Heart left ventricle (tissue), 16 donors: ENCODE measurements around the gene MEF2B. TPM values are rescaled to one million over a fixed set of nuclear protein-coding genes. Genes with fewer than 3 reads are reported as not detected.

ENCODE experiments used
- ATAC-seq, 4 donors: fragments of 200-7000 bp; cut with Tn5 transposase; one replicate each; pipeline ENCODE4 v1.9.1; 2020 to 2022; ENCODE audit warnings: moderate library complexity in 4 of 4, mild to moderate bottlenecking in 3 of 4, moderate number of reproducible peaks in 1 of 4
- DNase-seq, 5 donors: peaks; one replicate each; pipeline ENCODE4 v3.0.0-alpha.2; 2020
- H3K27ac ChIP-seq, 12 donors: fragments of 200-600 bp; sonication (generic) in 4 of 12; one replicate each; pipeline versions ENCODE4 v1.5.0 to v1.8.0; 2016 to 2022; ENCODE audit warnings: mild to moderate bottlenecking in 2 of 12
- H3K27me3 ChIP-seq, 9 donors: fragments of 200-600 bp; sonication (generic) in 2 of 9; one replicate each; pipeline versions ENCODE4 v1.5.1 to v1.8.0; 2016 to 2022; ENCODE audit warnings: mild to moderate bottlenecking in 3 of 9
- H3K36me3 ChIP-seq, 9 donors: fragments of 200-600 bp; sonication (generic) in 2 of 9; one replicate each; pipeline versions ENCODE4 v1.5.0 to v1.8.0; 2018 to 2022; ENCODE audit warnings: mild to moderate bottlenecking in 2 of 9
- H3K4me1 ChIP-seq, 12 donors: fragments of 200-600 bp; sonication (generic) in 4 of 12; one replicate each; pipeline versions ENCODE4 v1.5.0 to v1.8.0; 2016 to 2022; ENCODE audit warnings: mild to moderate bottlenecking in 3 of 12
- H3K4me3 ChIP-seq, 12 donors: fragments of 200-600 bp; sonication (generic) in 4 of 12; one replicate each; pipeline versions ENCODE4 v1.5.0 to v1.8.0; 2017 to 2022; ENCODE audit warnings: mild to moderate bottlenecking in 9 of 12, moderate library complexity in 4 of 12
- H3K9me3 ChIP-seq, 12 donors: fragments of 200-600 bp; sonication (generic) in 4 of 12; one replicate each; pipeline versions ENCODE4 v1.5.0 to v1.8.0; 2016 to 2022; ENCODE audit warnings: mild to moderate bottlenecking in 1 of 12
- POLR2A ChIP-seq, 2 donors: fragments of 450-650 bp; IDR thresholded peaks; one replicate each; pipeline ENCODE4 v1.6.1; 2017; ENCODE audit warnings: antibody characterized with exemption in 2 of 2, mild to moderate bottlenecking in 2 of 2, moderate library complexity in 2 of 2
- WGBS, 4 donors: extraction: QIAGEN DNeasy Blood & Tissue Kit in 2 of 4; methylation state at CpG; one replicate each; pipeline versions ENCODE4 v1.1.5 to v1.1.7; 2013 to 2018; 5-methylcytosine and 5-hydroxymethylcytosine counted together
- intact Hi-C, 10 donors: fragments of 100-400 bp; cut with DNase I; formaldehyde crosslinking; loops; one replicate each; pipeline versions ENCODE4 v1.11.1 to v1.14.2; 2022
- polyA plus RNA-seq, 2 donors: library from polyadenylated mRNA; stranded (reverse); fragments of 200-250 nt; gene quantifications; one replicate each; pipeline ENCODE4 v1.2.3, GENCODE V29; 2013
- total RNA-seq, 9 donors: library from RNA; depleted of rRNA in 2 of 9; stranded (reverse); fragments of >200 nt in 2 of 9; fragmentation: NEBNext Ultra II Directional in 3 of 9; extraction: Animal tissue kit (Norgen Biotek cat#: 25700) in 3 of 9; gene quantifications; one replicate each; pipeline versions ENCODE4 v1.1.0 to v1.2.4, GENCODE V29; 2016 to 2023
- TF ChIP-seq, protein P1 (sequence below), 12 donors: fragments of 200-600 bp; sonication (generic) in 4 of 12; IDR thresholded peaks; one replicate each; pipeline versions ENCODE4 v1.5.0 to v1.8.0; 2018 to 2022; ENCODE audit warnings: antibody characterized with exemption in 12 of 12, mild to moderate bottlenecking in 5 of 12
- donor health status: ischemic (EF 13 %, LVEDD 7.1; RV severe dilation, severe dysfunction).
- donor health status: healthy with polysubstance abuse.
- donor health status: DM: no; HTN: yes; CAD: no.
- donor health status: DM: no; HTN: no; CAD: no.
- donor health status: ischemic (EF 25% LVEDD 6.9; RV normal size, moderate dysfunction).
- donor health status: ischemic (EF 25% LVEDD 5.7; RV mildly dilated, moderate dysfunction).
- donor health status: healthy.
- donor health status: DM: yes; HTN: yes; CAD: no.
- donor health status: ischemic (EF 35%, LVEDD 5.7; RV mildly dilated, moderate dysfunction).
- donor health status: nonischemic (EF 11% LVEDD 7.7; RV severe dilation, severe dysfunction).
- donor health status: DM: yes; HTN: yes; CAD: no.
- donor health status: PGD.
- donor health status: ischemic (EF 29% LVEDD 5.4; RV normal size, mild dysfunction).
- donor health status: nonischemic (EF 23%, LVEDD 6.1; RV moderate dilation, normal function).

MEF2B gene
- total and polyA plus RNA-seq, 11 donors = 0.23 to 0.92 (median 0.41) TPM; not detected in 1

DNA sequence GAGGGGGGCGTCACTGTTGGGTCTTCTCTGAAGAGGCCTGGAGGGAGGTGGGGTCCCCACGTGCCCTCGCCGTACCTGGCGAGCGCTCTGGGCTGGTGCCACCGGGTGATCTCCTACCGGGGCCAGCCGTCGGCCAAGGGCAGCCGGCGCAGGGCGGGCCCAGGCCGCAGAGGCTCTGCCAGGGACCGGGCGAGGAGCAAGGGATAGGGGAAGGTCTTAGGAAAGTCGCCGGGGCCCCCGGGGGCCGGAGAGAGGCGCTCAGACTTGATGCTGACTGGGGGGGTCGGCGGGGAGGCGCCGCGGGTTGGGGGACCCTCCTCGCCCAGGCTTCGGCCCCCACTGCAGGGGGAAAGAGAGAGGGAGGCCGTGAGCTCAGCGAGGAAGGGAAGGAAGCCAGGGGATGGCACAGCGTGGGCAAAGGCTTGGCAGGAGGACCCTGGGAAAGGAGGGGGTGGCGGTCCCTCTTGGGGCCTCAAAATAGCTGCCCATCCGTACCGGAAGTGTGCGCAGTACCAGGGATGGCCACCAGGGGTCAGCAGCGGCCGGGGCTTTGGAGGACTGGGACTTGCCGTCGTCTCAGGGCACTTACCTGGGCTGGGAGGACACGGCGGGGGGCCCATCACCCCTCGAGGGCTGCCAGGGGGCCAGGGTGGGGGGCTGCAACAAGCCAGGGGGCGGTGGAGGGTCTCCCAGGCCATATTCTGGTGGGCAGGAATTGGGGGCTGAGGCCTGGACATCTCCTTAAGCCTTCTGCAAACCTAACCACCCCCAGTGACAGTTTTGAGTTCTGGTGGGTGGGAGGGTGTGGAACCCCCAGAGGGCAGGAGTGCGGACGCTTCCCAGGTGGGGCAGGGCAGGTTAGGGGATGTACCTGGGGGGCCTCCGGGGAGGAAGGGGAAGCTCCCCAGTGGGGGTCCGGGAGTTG is 24.1 kb downstream of the MEF2B start:
- Histone ChIP-seq H3K36me3 (peaks cover 0 to 25% (median 7%) of the 10 kb centered on the region in 9 donors), H3K27ac (peak overlapping the region in 3 of 12 donors; percentile 13 to 75 (median 22))
- intact Hi-C loops = loop anchor here in 6 of 10 donors (2.0 to 10.0 kb wide), 7 partner anchors 29 to 346 kb away; no protein-coding TSS in a partner anchor

DNA sequence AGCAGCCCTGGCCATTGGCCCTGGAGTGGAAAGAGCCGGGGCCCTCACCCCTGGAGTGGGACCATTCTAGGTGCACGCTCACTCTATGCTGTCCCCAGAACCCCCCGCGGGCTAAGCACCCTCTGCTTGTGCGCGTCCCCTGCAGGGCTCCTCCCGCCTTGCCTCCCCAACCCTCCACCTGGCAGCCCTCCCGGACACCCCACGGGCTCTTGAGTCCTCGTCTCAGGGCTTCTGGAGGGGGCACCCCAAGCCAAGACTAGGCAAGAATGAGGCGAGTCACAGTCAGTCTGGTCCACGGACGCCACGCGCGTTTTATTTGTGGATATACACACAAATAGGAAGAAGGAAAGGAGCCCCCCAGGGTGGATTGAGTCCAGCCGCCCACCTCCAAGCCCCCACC is 24.8 kb downstream of the MEF2B start:
- peak in 1 of 5 donors; percentile 60 for DNase-seq

More for the DNA sequence above, 24.1 kb downstream of the MEF2B start:
- H3K9me3 ChIP-seq = peaks cover 0 to 4% (median 0%) of the 10 kb centered on the region in 12 donors
- H3K4me3 ChIP-seq = peak overlapping the region in 8 of 12 donors; percentile 12 to 38 (median 28)
- ATAC-seq = peak; percentile 39 to 81 (median 62)
- H3K27me3 ChIP-seq = no peaks in the 10 kb centered on the region
- TF ChIP-seq, protein P1, sequence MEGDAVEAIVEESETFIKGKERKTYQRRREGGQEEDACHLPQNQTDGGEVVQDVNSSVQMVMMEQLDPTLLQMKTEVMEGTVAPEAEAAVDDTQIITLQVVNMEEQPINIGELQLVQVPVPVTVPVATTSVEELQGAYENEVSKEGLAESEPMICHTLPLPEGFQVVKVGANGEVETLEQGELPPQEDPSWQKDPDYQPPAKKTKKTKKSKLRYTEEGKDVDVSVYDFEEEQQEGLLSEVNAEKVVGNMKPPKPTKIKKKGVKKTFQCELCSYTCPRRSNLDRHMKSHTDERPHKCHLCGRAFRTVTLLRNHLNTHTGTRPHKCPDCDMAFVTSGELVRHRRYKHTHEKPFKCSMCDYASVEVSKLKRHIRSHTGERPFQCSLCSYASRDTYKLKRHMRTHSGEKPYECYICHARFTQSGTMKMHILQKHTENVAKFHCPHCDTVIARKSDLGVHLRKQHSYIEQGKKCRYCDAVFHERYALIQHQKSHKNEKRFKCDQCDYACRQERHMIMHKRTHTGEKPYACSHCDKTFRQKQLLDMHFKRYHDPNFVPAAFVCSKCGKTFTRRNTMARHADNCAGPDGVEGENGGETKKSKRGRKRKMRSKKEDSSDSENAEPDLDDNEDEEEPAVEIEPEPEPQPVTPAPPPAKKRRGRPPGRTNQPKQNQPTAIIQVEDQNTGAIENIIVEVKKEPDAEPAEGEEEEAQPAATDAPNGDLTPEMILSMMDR (IDR thresholded peaks at IDR 0.05) = peak; percentile 85 to 96 (median 91)
- TF ChIP-seq POLR2A (IDR thresholded peaks at IDR 0.05) = no peak
- DNase-seq = peak; percentile 68 to 90 (median 79)
- H3K4me1 ChIP-seq = peaks cover 0 to 7% (median 3%) of the 10 kb centered on the region in 12 donors
- WGBS, 4 donors = 31 to 35% (median 33%) methylated on average over 38 to 47 of the region's 47 CpGs

DNA sequence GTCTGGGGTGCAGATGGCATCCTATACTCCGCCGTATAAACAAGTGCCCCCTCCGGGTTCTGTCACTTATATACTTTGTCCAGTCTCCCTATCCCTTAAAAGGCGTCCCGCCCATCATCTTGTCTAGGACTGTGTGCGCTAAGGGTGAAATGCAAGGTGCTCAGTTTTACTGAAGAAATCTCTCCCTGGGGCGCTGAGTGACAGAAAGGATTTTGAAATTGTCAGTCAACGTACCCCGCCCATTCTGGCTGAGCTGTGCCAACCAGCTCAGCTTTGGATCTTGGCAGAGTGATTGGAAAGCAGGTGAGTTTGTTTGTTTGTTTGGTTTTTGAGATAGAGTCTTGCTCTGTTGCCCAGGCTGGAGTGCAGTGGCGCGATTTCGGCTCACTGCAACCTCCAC is 27.7 kb downstream of the MEF2B start:
- H3K36me3 ChIP-seq = peaks cover 0 to 11% (median 0%) of the 10 kb centered on the region in 9 donors
- no peaks in the 10 kb centered on the region for H3K27me3 ChIP-seq
- TF ChIP-seq, protein P1 (IDR thresholded peaks at IDR 0.05) = no peak
- no peak for TF ChIP-seq POLR2A (IDR thresholded peaks at IDR 0.05)
- peaks cover 0 to 2% (median 0%) of the 10 kb centered on the region in 12 donors for H3K9me3 ChIP-seq
- intact Hi-C loops = loop anchor here in 4 of 10 donors (5.0 to 10.0 kb wide), 4 partner anchors 35 to 342 kb away; no protein-coding TSS in a partner anchor
- peaks cover 0 to 14% (median 8%) of the 10 kb centered on the region in 12 donors for H3K4me1 ChIP-seq
- no peak overlapping the region for H3K27ac ChIP-seq
- 87 to 94% (median 92%) methylated on average over 12 of the region's 12 CpGs for WGBS, 4 donors
- ATAC-seq (no peak), DNase-seq (no peak)
- H3K4me3 ChIP-seq = no peak overlapping the region

More for the DNA sequence above, 24.8 kb downstream of the MEF2B start:
- Histone ChIP-seq H3K27me3 (no peaks in the 10 kb centered on the region), H3K9me3 (peaks cover 0 to 4% (median 0%) of the 10 kb centered on the region in 12 donors), H3K27ac (peak overlapping the region in 2 of 12 donors; percentile 13 to 75), H3K4me1 (peaks cover 0 to 7% (median 3%) of the 10 kb centered on the region in 12 donors), H3K4me3 (peak overlapping the region in 1 of 12 donors; percentile 23), H3K36me3 (peaks cover 0 to 25% (median 7%) of the 10 kb centered on the region in 9 donors)
- peak in 1 of 4 donors; percentile 8 for ATAC-seq
- 84 to 93% (median 89%) methylated on average over 13 to 17 of the region's 17 CpGs for WGBS, 4 donors
- intact Hi-C loops = loop anchor here in 6 of 10 donors (5.0 to 10.0 kb wide), 5 partner anchors 197 to 347 kb away; no protein-coding TSS in a partner anchor
- TF ChIP-seq, protein P1 (IDR thresholded peaks at IDR 0.05) = no peak
- no peak for TF ChIP-seq POLR2A (IDR thresholded peaks at IDR 0.05)

DNA sequence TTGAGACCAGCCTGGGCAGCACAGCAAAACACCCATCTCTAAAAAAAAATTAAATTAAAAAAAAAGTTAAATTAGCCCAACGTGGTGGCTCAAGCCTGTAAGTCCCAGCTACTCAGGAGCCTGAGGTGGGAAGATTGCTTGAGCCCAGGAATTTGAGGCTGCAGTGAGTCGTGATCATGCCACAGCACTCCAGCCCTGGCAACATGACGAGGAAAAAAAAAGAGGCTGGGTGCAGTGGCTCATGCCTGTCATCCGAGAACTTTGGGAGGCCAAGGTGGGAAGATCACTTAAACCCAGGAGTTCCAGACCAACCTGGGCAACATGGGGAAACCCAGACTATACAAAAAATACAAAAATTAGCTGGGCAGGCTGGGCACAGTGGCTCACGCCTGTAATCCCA is 29.6 kb downstream of the MEF2B start:
- peaks cover 0 to 15% (median 8%) of the 10 kb centered on the region in 12 donors for H3K4me1 ChIP-seq
- DNase-seq = no peak
- WGBS, 4 donors = 63 to 66% (median 65%) methylated on average over 5 of the region's 5 CpGs
- H3K36me3 ChIP-seq = no peaks in the 10 kb centered on the region
- H3K27ac ChIP-seq = no peak overlapping the region
- no peak for ATAC-seq
- TF ChIP-seq POLR2A (IDR thresholded peaks at IDR 0.05) = no peak
- TF ChIP-seq, protein P1 (IDR thresholded peaks at IDR 0.05) = no peak
- intact Hi-C loops = loop anchor here in 6 of 10 donors (1.0 to 10.0 kb wide), 6 partner anchors 37 to 344 kb away; no protein-coding TSS in a partner anchor
- no peaks in the 10 kb centered on the region for H3K27me3 ChIP-seq
- no peaks in the 10 kb centered on the region for H3K9me3 ChIP-seq
- no peak overlapping the region for H3K4me3 ChIP-seq
